H1 (cell line): ENCODE data around the gene EXOSC7. TPM values are rescaled to one million over a fixed set of nuclear protein-coding genes. Genes with fewer than 3 reads are reported as not detected.

ENCODE experiments used
- CTCF ChIA-PET: fragments of 300-600 bp; sonication (Branson Sonifier 250); formaldehyde crosslinking; loops from one replicate; lab custom pipeline; 2021; ENCODE audit not compliant: partially characterized antibody; lab: Charles Lee
- POLR2A ChIA-PET: fragments of 300-600 bp; sonication (Branson Sonifier 250); formaldehyde crosslinking; loops from one replicate; lab custom pipeline; 2021; ENCODE audit warnings: inconsistent platforms; ENCODE audit not compliant: partially characterized antibody; lab: Charles Lee
- DNase-seq, 2 experiments: peaks; one replicate each; pipeline versions ENCODE4 v3.0.0 to v3.0.0-alpha.2; 2010 to 2022; ENCODE audit warnings: low spot score in 2 of 2, low read depth in 1 of 2, mixed read lengths in 1 of 2
- FAIRE-seq: peaks from 2 replicates; lab custom pipeline; 2011; peaks lifted over from hg19 to GRCh38; lab: Jason Lieb, UNC
- H2AFZ ChIP-seq: 2 replicates; pipeline ENCODE4 v1.8.1; 2012; ENCODE audit warnings: low read length, inconsistent platforms
- H2AK5ac ChIP-seq: 2 replicates; pipeline ENCODE4 v1.6.1; 2013; ENCODE audit warnings: low read depth, low read length
- H2BK120ac ChIP-seq: replicated peaks from 2 replicates; pipeline ENCODE3; 2013; ENCODE audit warnings: low read depth, low read length, inconsistent platforms
- H2BK12ac ChIP-seq: 2 replicates; pipeline ENCODE4 v1.6.1; 2013; ENCODE audit warnings: low read depth, low read length
- H2BK15ac ChIP-seq: 2 replicates; pipeline ENCODE4 v1.6.1; 2013; ENCODE audit warnings: low read length
- H2BK20ac ChIP-seq: 2 replicates; pipeline ENCODE4 v1.6.1; 2013; ENCODE audit warnings: low read length
- H2BK5ac ChIP-seq: 2 replicates; pipeline ENCODE4 v1.6.1; 2013; ENCODE audit warnings: low read depth, low read length
- H3K14ac ChIP-seq: 2 replicates; pipeline ENCODE4 v1.6.1; 2013; ENCODE audit warnings: inconsistent platforms; ENCODE audit not compliant: insufficient read length
- H3K18ac ChIP-seq: 2 replicates; pipeline ENCODE4 v1.6.1; 2013; ENCODE audit warnings: low read length; ENCODE audit errors: extremely low read depth
- H3K23ac ChIP-seq: 2 replicates; pipeline ENCODE4 v1.6.1; 2013; ENCODE audit warnings: inconsistent platforms; ENCODE audit not compliant: insufficient read length
- H3K23me2 ChIP-seq: 2 replicates; pipeline ENCODE4 v1.6.1; 2013; ENCODE audit warnings: low read depth, low read length
- H3K27ac ChIP-seq: 2 replicates; pipeline ENCODE4 v1.6.1; 2011; ENCODE audit warnings: low read depth, low read length, inconsistent platforms
- H3K27me3 ChIP-seq, 4 experiments: replicated peaks in 1 of 4; 1 replicate in 1 of 4; 2 replicates in 3 of 4; pipeline versions ENCODE4 v1.6.1 to v1.8.1; 2011 to 2013; ENCODE audit warnings: low read length in 3 of 4, mild to moderate bottlenecking in 3 of 4, inconsistent platforms in 2 of 4, mixed read lengths in 2 of 4, moderate library complexity in 1 of 4; ENCODE audit not compliant: control insufficient read depth in 3 of 4, insufficient read depth in 3 of 4; ENCODE audit errors: extremely low read depth in 1 of 4
- H3K36me3 ChIP-seq, 4 experiments: 2 replicates each; pipeline versions ENCODE4 v1.6.1 to v1.8.1; 2011 to 2013; ENCODE audit warnings: mild to moderate bottlenecking in 4 of 4, low read length in 3 of 4, moderate library complexity in 2 of 4, control low read depth in 1 of 4, inconsistent platforms in 1 of 4; ENCODE audit not compliant: insufficient read depth in 4 of 4, control insufficient read depth in 2 of 4
- H3K4ac ChIP-seq: replicated peaks from 2 replicates; pipeline ENCODE3; 2013; ENCODE audit warnings: low read length, low read depth, mixed read lengths, inconsistent platforms; ENCODE audit not compliant: insufficient read length
- H3K4me1 ChIP-seq, 4 experiments: replicated peaks in 1 of 4; 1 replicate in 1 of 4; 2 replicates in 3 of 4; pipeline versions ENCODE4 v1.6.1 to v1.8.1; 2011 to 2013; ENCODE audit warnings: low read length in 3 of 4, inconsistent platforms in 2 of 4, mixed read lengths in 1 of 4; ENCODE audit not compliant: insufficient read depth in 4 of 4, control insufficient read depth in 3 of 4
- H3K4me2 ChIP-seq, 2 experiments: 2 replicates each; pipeline versions ENCODE4 v1.6.1 to v1.8.1; 2011 to 2013; ENCODE audit warnings: low read depth in 2 of 2, low read length in 2 of 2, control low read depth in 1 of 2, inconsistent platforms in 1 of 2, mild to moderate bottlenecking in 1 of 2; ENCODE audit not compliant: insufficient read depth in 1 of 2
- H3K4me3 ChIP-seq, 4 experiments: fragments of 200-600, 300-600 bp in 1 of 4; sonication (generic), shearing (Covaris generic), sonication (Bioruptor Twin) in 1 of 4; 2 replicates each; pipeline versions ENCODE4 v1.5.1 to v1.8.1; 2011 to 2016; ENCODE audit warnings: low read length in 4 of 4, low read depth in 3 of 4, control low read depth in 2 of 4, inconsistent platforms in 2 of 4, mild to moderate bottlenecking in 2 of 4, mixed read lengths in 1 of 4, moderate library complexity in 1 of 4; ENCODE audit not compliant: insufficient read depth in 2 of 4; ENCODE audit errors: extremely low read depth in 1 of 4
- H3K56ac ChIP-seq: replicated peaks from 2 replicates; pipeline ENCODE3; 2013; ENCODE audit warnings: low read depth, mild to moderate bottlenecking, mixed read lengths, low read length, inconsistent platforms; ENCODE audit not compliant: insufficient read length
- H3K79me1 ChIP-seq: 2 replicates; pipeline ENCODE4 v1.6.1; 2013; ENCODE audit warnings: low read depth, low read length, control low read depth
- H3K79me2 ChIP-seq, 2 experiments: 2 replicates each; pipeline versions ENCODE4 v1.6.1 to v1.8.1; 2012 to 2013; ENCODE audit warnings: low read length in 2 of 2, mild to moderate bottlenecking in 2 of 2, inconsistent platforms in 1 of 2; ENCODE audit not compliant: insufficient read depth in 2 of 2, control insufficient read depth in 1 of 2
- H3K9ac ChIP-seq, 4 experiments: replicated peaks in 1 of 4; 1 replicate in 1 of 4; 2 replicates in 3 of 4; pipeline versions ENCODE4 v1.6.1 to v1.8.1; 2011 to 2013; ENCODE audit warnings: low read depth in 3 of 4, low read length in 3 of 4, control low read depth in 2 of 4, mild to moderate bottlenecking in 2 of 4, moderate library complexity in 2 of 4, inconsistent platforms in 1 of 4; ENCODE audit errors: extremely low read depth in 1 of 4
- H3K9me3 ChIP-seq, 2 experiments: 2 replicates each; pipeline versions ENCODE4 v1.6.1 to v1.8.1; 2012 to 2013; ENCODE audit warnings: mild to moderate bottlenecking in 2 of 2, moderate library complexity in 2 of 2, control low read depth in 1 of 2, inconsistent platforms in 1 of 2, low read depth in 1 of 2, low read length in 1 of 2, mixed read lengths in 1 of 2; ENCODE audit not compliant: insufficient read depth in 2 of 2
- H4K20me1 ChIP-seq, 2 experiments: replicated peaks in 1 of 2; 2 replicates each; pipeline versions ENCODE3 to v1.8.1; 2011 to 2013; ENCODE audit warnings: inconsistent platforms in 2 of 2, low read length in 2 of 2, mild to moderate bottlenecking in 1 of 2; ENCODE audit not compliant: insufficient read depth in 2 of 2, control insufficient read depth in 1 of 2
- H4K5ac ChIP-seq: 2 replicates; pipeline ENCODE4 v1.6.1; 2013; ENCODE audit warnings: low read length, low read depth, mixed read lengths, inconsistent platforms; ENCODE audit not compliant: insufficient read length
- H4K8ac ChIP-seq: 2 replicates; pipeline ENCODE4 v1.8.0; 2013; ENCODE audit warnings: mild to moderate bottlenecking, moderate library complexity, low read length, inconsistent platforms; ENCODE audit not compliant: insufficient read depth; ENCODE audit errors: extremely low read depth
- H4K91ac ChIP-seq: replicated peaks from 2 replicates; pipeline ENCODE3; 2013; ENCODE audit warnings: low read length, mixed read lengths, inconsistent platforms; ENCODE audit not compliant: insufficient read length
- KDM1A ChIP-seq: fragments of 200-600, 300-600 bp; sonication (generic); IDR thresholded peaks from 2 replicates; pipeline ENCODE4 v1.7.1; 2016; ENCODE audit warnings: mild to moderate bottlenecking, low read length, borderline replicate concordance
- WGBS, 2 experiments: shearing (Covaris generic) in 1 of 2; methylation state at CpG; one replicate each; pipeline versions ENCODE4 v1.1.6 to v1.1.7; 2013 to 2015; ENCODE audit warnings: low lambda C conversion rate in 2 of 2, mixed read lengths in 2 of 2, inconsistent platforms in 1 of 2, low coverage in 1 of 2, missing lambda C conversion rate in 1 of 2; ENCODE audit not compliant: insufficient replicate concordance in 2 of 2, insufficient coverage in 1 of 2, insufficient read length in 1 of 2; ENCODE audit errors: extremely low coverage in 1 of 2, missing lambda C conversion rate in 1 of 2; 5-methylcytosine and 5-hydroxymethylcytosine counted together
- polyA plus RNA-seq, 7 experiments: library from polyadenylated mRNA; depleted of rRNA in 3 of 7; stranded (reverse) in 5 of 7; unstranded in 2 of 7; fragments of >200 nt in 5 of 7; fragments of 200-250 nt in 2 of 7; gene quantifications; 1 replicate in 5 of 7; 2 replicates in 1 of 7; 4 replicates in 1 of 7; pipeline versions ENCODE4 v1.2.1 to v1.2.3, GENCODE V29; 2011 to 2013; ENCODE audit warnings: missing spikeins in 2 of 7, mixed read lengths in 2 of 7
- total RNA-seq: library from RNA; stranded (reverse); fragmentation: NEBNext Ultra II Directional; extraction: Animal tissue kit (Norgen Biotek cat#: 25700); gene quantifications from 2 replicates; pipeline ENCODE4 v1.2.1, GENCODE V29; 2021

Gene EXOSC7
- total and polyA plus RNA-seq, 2 of the 8 experiments (the other 6 are each of a cell fraction or from before 2014, with no cell fraction given) = 92.7 to 94.5 TPM

DNA sequence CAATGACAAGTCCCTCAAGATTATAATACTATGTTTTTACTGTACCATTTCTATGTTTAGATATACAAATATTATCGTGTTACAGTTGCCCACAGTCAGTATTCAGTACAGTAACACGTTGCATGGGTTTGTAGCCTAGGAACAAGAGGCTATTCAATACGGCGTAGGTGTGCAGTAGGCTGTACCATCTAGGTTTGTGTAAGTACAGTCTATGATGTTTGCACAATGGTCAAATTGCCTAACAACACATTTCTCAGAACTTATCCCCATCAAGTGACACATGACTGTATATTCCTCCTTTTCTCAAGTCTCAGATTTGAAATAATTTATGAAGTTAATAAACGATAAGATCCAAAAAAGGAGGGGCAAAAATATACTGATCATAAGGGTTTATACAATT lies 21.7 kb upstream of the EXOSC7 start:
- Histone ChIP-seq H3K14ac (no peak overlapping the region), H3K4me2 (no peak overlapping the region), H3K36me3 (peaks cover 0 to 4% (median 1%) of the 10 kb centered on the region in 4 experiments; a peak in 2 of 8 replicates), H2AK5ac (no peak overlapping the region), H2AFZ (no peak overlapping the region), H3K4me1 (peaks cover 0 to 5% (median 2%) of the 10 kb centered on the region in 4 experiments; a peak in 3 of 7 replicates), H2BK20ac (no peak overlapping the region), H2BK15ac (no peak overlapping the region), H4K91ac (no peak overlapping the region), H3K56ac (no peak overlapping the region), H3K18ac (no peak overlapping the region), H2BK12ac (no peak overlapping the region), H4K8ac (no peak overlapping the region), H3K79me1 (peaks cover 8% of the 10 kb centered on the region), H3K23ac (no peak overlapping the region), H3K27me3 (no peaks in the 10 kb centered on the region), H3K27ac (no peak overlapping the region), H3K4ac (no peak overlapping the region), H3K4me3 (no peak overlapping the region), H3K9ac (no peak overlapping the region), H4K20me1 (peaks cover 3 to 8% of the 10 kb centered on the region in 2 experiments), H2BK120ac (no peak overlapping the region), H3K79me2 (peaks cover 0 to 17% of the 10 kb centered on the region in 2 experiments; a peak in 1 of 4 replicates), H2BK5ac (no peak overlapping the region), H3K9me3 (no peaks in the 10 kb centered on the region), H3K23me2 (no peaks in the 10 kb centered on the region), H4K5ac (no peak overlapping the region)
- 91% methylated on average over 5 of the region's 5 CpGs; no CpG with 5 or more reads in 1 of the 2 experiments for WGBS, 2 experiments
- ChIA-PET CTCF (interaction anchor here (0.6 to 1.4 kb wide), 2 partner anchors 29 to 256 kb away, joined by 3 read pairs; no protein-coding TSS in a partner anchor), POLR2A (interaction anchor here (0.9 kb wide), 1 partner anchor 22 kb away, joined by 3 read pairs; the partner anchor contains the start of genes EXOSC7 and ZDHHC3)
- TF ChIP-seq KDM1A = no peak
- FAIRE-seq = no peak
- DNase-seq = no peak
